NCI-H345 treated with DMSO at 0.1 percent for 48 hours (cell line): Measurements from ENCODE around the gene ALOXE3.

Experiments
- DNase-seq: peaks from one replicate; lab custom pipeline; 2025; ENCODE audit not compliant: unreplicated experiment; lab: John Stamatoyannopoulos, UW

The ALOXE3 gene

DNA sequence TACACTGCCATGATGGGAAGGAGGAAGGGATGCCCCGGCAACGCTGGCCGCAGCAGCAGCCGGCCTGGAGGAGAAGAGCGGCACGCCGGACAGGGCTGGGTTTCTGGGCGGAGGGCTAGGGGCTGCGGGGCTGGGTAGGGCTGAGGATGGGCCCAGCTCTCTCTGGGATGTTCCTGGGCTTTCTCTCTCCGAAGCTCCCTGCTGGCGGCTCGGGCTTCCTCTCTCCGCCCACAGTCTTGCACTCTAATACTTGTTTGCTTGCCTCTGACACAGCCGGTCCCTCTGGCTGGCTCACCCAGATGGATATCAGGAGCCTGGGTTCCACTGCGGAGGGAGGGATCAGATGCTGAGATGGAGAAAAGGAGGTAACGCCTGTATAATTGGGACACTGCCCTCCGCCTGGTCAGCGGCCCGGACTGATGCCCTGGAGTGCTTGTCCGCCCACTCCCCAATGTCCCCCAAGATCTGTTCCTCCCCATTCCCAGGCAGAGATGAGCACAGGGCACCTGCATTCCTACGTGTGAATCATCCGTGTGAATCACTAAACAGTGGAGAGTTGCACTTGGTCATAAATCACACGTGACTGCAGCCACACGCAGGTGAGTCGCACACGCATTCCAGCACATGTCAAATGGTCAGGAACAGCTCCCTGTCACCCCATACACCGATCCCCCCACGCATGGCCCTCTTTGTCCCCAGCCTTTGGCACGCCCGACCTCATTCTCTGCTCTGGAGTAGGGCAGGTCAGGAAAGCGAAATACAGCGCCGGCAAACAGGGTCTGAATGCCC, at the start of gene ALOXE3:
ALOXE3 (minus strand) TSS at position 535 of the 789 bp plus-strand sequence; CDS start at position 11, 524 bp downstream.
- DNase-seq: no peak

DNA sequence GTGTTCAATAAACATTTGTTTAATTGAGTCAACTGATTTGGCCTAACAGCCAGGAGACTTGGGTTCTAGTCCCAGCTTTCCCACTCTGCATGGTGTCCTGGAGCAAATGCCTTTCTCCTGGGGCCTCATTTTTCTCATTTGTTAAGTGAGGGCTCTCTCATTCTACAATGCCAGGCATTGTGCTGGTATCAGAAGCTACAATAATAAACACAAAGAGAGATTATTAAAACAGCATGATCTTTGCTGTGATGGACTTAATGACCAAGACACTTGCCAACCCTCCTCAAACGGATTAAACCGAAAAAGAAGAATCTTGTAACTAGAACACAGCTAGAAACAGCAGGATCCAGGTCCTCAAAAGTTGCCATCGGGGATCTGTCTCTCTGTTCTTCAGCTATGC, 49.2 kb upstream of the ALOXE3 start:
- DNase-seq: no peak

DNA sequence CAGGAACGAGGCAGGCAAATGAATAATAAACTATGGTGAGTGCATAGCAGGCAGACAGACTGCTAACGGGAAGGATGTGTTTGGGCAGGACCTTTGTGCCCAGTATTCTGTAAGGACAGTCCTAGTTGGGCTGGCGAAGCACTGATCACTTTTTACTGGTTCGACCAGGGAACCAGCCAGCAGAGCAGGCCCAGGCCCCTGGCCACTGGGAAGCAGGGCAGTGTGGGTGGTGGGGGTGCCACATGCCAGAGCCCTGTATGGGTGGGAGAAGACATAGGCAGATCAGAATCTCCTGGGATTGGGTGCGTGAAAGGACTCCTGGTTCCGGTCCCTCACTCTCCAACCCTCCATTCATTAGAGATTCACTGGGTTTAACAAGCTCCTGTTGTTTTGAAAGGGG, 48.4 kb upstream of the ALOXE3 start:
- DNase-seq: no peak

DNA sequence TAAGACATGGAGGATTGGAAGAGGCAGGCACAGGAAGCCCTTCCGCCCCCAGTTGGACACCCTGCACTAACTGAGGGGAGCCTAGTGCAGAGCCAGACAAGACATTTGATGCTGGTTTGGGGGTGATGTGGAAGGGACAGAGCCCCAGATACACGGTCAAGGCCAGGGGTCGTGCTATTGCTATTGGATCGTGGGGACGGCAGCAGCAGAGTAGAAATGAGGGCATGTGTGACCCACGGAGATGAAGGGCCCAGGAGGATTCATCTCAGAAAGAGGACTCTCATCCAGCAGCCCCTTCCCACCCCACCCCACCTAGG, 46.5 kb upstream of the ALOXE3 start:
- DNase-seq: no peak

DNA sequence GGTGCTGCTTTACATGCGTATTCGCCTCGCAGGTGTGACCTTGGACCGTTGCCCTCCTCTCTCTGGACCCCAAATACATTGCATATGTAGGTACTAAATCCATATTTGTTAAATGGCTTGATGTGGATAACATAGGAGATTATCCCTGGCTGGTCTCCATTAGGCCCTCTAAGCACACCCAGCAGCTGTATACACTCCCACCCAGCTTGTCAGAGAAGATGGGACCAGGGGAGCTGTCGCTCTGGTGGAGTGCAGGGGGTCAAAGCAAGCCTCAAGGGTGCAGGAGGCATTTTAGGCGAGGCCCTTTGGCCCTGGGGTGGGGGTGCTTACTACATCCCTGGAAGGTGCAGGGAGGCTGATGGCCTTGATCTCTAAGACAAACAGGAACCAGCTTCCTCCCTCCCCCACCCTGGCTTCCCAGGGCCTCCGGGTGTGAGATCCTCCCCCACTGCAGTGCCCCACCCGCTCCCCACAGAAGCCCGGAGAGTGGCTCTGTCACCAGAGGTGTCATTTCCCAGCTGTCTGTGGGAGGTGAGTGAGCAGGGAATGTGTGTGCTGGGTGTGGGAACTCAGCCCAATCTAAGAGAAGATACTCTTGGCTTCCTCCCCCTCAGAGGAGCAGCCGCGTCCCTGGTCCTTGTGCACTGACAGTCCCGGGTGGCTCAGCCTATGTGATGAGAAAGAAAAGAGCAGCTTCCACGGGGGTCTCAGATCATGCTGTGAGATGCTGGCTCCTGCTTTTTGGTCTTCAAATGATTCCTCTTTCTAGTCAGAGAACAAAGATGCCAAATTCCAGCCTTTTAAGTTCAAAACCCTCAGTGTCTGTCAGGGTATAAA, 45.9 kb upstream of the ALOXE3 start:
- no peak for DNase-seq

DNA sequence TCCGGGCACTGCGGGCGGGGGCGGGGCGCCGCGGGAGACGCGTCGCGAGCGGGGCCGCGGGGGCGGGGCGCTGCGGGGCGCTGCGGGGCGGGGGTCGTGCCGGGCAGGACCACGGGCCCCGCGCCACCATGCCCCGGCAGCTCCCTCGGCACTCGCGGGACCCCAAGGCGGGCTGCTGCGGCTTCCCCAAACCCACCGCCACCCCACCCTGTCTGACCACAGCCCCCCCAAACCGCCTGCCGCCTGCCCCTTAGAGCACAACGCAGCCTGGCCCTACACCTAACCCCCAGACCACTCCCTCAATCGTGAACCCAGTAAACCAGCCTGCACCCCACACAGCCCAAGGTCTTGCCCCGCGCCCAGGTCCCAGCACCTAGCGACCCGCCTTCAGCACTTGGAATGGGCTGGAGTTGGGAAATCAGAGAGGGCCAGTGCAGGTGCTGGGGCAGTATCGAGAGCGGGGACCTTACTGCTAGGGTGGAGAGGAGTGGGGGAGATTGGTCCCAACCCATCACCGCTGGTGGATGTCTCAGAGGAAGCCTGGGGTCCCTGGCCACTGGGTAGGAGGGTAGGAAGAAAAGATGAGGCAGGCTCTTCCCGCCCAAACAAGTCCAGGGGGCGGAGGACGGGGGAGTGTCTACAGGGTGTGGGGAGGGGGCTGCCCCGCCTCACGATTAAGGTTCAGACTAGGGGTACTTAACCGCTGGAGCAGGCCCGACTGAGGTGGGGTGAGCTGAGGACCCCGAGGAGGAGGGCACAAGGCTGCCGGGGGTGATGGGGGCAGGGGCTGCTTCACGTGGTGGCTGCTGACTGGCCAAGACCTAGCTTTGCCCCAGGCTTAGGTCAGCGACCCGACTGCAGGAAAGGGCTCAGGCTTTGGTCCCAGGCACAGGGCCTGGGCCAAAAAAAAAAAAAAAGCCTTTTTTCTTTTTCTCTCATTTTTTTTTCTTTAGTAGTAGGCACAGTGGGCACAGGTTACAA, 45.0 kb upstream of the ALOXE3 start:
- DNase-seq: peak; percentile 10

DNA sequence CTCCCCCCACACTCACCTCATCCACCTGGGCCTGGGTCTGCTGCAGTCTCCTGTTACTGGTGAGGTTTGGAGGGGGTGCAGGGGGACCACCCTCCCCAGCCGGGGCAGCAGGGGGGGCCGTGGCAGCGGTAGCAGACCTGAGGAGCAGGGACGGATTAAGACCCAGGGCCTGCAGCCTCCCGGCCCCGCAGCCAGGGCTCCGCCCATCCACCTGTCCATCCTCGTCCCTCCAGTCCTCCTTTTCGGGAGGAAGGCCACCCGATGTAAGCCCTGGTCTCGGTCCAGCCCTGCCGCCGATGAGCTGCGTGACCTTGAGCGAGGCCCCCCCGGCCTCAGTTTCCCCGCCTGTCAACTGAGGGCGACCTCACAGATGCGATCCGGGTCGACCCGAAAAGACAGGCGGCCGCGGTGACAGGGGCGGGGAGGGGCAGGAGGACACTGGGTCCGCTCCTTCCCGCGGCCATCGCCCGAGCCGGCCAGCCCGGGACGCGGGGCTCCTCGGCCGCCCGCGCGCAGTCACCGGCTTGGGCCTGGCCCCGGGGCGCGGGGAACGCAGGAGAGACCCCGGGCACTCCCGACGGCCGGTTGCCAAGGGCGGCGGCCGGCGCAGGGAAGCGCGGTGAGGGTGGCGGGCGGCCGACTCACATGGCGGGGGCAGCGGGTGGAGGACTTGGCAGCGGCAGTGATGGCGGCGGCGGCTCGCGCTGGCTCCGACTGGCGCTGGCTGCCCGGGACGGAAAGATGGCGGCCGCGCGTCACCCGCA, 44.1 kb upstream of the ALOXE3 start, which contains the start of gene VAMP2:
VAMP2 (minus strand) TSS at position 716 of the 764 bp plus-strand sequence; CDS start at position 647, 69 bp downstream.
- DNase-seq: peak; percentile 46

DNA sequence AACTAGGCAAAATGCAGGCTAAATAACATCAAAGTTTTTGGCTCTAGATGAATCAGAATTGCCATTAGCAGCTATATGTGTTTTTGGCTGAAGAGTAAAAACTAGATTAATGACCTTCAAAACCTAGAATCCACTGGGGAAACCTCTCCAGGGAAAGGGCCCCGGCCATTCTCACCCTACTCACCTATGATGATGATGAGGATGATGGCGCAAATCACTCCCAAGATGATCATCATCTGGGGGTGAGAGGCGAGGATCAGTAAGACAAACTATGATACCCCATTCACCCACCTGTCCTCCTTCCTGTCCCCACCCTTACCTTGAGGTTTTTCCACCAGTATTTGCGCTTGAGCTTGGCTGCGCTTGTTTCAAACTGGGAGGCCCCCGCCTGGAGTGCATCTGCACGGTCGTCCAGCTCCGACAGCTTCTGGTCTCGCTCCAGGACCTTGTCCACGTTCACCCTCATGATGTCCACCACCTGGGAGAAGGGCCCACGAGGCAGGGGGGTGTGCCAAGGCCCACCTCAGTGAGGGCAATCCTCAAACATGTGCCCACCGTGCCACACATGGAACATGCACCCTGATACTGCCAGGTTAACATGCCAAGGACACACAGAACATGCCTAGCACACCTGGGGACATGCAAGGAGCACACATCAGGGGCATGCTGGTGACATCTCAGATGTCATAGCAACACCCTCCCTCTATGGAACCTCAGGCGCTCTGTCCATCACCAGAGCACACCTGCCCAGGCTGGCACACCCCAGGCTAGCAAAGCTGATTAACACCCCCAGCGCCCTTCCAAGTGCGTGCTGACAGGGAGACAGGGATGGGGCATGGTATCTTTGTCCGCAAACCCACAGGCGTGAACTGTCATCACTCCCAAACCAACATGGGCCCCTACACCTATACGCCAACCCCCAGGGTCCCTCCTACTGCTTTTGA, 43.2 kb upstream of the ALOXE3 start:
- no peak for DNase-seq

DNA sequence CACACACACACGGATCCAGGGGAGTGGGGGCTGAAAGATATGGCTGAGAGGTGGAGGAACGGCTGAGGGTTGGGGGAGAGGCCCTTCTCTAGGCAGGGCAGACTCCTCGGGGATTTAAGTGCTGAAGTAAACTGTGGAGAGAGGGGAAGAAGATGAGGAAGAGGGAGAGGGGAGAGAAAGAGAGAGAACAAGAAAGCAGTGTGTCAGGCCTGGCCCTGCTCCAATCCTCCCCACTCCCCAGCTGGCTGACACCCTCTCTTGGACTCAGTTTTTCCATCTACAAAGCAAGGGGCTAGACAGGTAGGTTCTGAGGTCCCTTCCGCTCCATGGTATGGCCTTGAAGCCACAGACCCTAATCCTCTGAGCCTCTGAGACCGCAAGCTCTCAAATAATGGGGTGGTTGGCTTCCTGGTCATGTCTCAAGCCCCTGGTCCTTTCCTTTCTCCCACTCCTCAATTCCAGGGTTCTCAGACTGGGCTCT, 42.5 kb upstream of the ALOXE3 start:
- DNase-seq: no peak

DNA sequence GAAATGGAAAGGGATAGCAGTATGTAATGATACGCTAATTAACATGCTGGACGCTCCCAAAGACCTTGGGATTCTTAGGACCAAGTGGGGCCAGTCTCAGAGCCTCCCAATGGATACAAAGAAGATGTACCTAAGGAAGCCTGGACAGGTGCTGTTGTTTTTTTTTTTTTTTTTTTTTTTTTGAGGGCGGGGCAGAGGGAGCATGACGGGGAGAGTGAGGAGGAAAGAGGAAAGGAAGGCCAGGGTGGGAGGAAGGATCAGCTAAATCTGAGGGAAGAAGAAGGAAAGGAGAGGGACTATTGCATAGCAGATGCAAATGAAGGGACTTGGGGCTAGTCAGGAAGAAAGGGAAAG, 41.9 kb upstream of the ALOXE3 start:
- DNase-seq: no peak

DNA sequence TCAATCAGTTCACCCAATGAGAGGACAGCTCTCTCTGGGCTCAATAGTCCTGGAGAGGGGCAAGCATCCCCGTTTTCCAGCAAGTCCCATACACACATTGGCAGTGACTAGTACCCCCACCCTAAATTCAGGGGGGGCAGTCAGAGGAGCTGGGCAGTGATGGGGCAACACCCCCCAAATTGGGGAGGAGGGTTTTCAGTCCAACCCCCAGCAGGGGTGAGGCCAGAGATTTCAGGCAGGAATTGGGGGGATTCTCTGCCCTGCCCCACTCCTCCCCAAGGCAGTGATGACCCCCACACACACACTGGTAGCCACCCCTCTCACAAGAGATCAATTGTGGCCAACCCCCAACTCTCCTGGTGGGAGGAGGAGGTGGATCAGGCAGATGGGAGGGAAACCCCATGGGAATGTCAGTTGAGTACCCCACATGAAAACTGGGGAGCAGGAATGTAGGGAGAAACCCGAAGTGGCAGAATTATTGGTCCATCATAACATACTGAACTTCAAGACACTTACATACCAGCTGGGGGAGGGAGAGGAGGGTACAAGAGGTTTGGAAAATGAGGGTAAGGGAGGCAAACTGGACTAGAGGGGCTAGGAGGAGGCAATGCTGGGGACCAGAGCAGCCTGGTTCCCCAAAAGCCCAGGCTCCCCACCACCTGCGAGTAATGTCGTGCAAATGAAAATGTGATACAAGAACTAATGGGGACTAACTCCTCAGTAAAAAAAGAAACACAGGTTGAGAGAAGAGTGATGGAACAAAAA, 41.3 kb upstream of the ALOXE3 start:
- DNase-seq: no peak

DNA sequence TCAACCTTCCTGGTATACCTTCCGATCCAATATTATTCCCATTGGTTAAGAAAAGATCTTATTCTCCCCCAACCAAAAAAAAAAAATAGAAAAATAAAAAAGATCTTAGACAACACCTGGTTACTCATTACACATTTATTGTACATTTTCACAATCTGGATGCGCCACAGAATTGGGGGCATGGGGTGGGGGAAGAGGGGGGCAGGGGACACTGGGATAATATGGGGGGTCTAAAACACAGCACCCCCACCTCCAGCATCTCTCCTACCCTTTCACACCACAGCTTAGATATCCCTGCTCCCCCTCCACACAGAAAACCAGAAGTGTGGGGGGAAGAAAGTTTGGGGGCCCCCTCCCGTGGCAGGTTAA, 40.7 kb upstream of the ALOXE3 start:
- DNase-seq: no peak

DNA sequence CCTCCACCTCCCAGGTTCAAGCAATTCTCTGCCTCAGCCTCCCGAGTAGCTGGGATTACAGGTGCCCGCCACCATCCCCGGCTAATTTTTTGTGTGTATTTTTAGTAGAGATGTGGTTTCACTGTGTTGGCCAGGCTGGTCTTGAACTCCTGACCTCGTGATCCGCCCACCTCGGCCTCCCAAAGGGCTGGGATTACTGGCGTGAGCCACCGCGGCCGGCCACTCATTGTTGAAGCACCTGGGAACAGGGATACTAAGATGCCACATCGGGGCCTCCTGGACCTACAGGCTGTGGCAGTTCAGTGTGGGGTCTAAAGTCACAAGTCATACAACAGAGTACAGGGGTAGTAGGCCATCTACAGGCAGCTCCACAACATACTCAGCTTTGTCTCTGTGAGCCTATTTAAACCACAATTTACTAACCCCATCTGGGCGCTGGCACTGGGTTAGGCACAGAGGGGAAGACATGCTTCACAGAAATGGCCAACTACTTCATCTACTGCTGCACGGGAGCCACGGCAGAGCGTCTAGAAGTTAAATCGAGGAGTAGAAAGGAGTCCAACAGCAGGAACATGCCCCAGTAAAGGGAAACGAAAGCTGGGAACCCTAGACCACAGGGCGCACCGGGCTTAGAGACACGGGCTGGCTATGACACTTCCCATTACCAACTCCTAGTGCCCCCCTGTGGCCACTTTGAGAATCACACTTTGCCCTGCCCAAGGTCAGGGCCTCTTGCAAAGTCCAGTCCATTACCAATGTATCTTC, 40.1 kb upstream of the ALOXE3 start:
- DNase-seq: no peak

DNA sequence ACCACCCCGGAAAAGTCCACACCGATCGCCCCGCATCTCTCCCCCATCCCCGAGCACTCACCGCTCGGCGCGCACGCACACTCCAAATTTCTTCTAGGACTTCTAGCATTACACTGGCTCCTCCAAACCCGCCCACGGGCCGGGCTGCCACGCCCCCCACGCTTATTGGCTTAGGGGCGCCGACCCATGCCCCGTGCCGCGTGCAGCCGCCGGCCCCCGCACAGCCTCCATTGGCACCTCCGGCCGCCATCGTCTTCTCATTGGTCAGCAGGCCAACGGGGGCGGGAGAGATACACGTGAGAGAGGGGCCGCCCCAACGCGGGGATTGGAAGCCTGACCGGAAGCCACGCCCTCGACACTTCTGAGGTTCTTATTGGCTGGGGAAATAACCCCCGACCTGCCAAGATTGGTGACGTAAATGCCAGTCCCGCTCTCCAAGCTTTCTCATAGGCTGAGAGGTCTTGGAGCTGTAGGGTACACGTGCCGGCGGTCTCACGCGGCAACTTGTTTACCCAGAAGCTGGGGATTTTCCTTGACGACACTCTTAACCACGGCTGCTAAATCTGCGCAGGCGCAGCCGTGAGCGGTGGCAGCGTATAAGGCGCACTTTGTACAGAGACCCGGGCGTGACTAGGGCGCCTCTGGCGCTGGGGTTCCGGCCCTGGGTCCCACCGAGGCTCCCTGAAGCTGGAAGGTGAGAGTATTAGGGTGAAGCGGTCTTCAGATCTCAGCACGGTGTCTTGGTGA, 38.1 kb upstream of the ALOXE3 start:
- peak; percentile 96 for DNase-seq

DNA sequence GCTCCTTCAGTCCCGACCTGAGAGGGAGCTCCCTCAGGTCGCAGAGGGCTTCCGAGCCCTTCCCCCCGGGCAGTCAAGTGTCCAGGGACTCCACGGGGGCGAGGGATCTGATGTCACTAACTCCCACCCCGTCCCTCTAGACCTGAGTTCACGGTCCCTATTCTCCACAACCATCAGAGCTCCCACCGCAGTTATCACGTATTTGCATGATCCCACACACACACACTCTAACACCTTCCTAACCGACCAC, 37.6 kb upstream of the ALOXE3 start:
- DNase-seq: no peak

DNA sequence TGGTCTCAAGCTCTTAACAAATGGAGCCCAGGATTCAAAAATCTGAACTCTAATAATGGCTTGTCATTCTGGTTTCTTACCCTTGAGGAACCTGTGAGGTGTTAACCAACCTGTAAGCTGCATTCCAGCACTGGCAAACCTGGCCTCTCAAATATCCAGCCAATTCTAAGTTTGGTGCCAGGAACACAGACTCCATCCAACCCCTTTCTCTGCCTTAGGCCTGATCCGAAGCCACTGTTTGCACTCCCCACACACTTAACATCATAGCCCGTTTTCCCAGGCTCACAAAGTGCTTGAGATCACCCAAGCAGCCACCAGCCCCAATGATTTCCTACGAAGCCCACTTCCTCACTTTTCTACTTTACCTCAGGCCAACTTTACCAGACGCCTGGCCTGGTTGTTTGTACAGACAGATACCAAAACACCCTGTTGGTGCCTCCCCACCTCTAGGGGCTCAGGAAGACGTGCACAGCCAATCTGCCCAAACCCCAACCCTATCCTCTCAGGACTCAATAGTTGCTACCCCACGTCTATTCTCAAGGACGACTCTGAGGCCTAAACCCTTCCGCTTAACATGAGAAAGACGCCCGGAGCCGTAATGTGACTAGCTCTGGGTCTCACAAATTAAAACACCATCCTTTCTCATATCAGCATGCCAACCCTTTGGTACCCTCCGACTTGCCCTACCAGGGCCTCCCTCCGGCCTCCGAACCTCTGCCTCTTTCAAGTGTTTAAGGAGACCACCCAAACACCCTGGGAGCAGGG, 37.1 kb upstream of the ALOXE3 start:
- no peak for DNase-seq
